ENCODE measurements around the gene PLCB3. TPM values are rescaled to one million over a fixed set of nuclear protein-coding genes. Genes with fewer than 3 reads are reported as not detected.

PLCB3 gene
- total RNA-seq, 1 donor from 2014 or later = 43.5 TPM

DNA sequence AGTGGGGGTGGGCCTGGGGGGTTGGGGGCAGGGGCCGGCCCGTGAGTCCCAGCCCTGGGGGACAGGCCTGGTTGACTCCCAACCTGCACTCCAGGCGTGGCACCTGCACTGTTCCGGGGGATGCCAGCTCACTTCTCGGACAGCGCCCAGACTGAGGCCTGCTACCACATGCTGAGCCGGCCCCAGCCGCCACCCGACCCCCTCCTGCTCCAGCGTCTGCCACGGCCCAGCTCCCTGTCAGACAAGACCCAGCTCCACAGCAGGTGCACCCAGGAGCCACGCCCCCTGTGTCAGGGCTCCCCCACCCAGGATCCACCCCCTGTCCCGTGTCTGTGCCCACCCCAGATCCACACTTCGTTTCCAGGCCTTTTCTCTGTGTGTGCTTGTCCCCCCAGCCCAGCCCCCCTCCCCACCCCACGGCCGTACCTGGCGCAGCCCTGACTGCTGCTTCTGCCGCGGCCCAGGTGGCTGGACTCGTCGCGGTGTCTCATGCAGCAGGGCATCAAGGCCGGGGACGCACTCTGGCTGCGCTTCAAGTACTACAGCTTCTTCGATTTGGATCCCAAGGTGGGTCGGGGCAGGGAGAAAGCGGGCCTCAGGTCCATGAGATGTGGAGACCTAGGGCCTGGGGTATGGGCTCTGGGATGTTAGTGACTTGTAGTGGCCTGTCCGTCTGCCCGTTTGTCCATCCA, 40.0 kb upstream of the PLCB3 start:
- DNase-seq (ENCODE audit: low read depth) = no peak
- TF ChIP-seq, protein P1, sequence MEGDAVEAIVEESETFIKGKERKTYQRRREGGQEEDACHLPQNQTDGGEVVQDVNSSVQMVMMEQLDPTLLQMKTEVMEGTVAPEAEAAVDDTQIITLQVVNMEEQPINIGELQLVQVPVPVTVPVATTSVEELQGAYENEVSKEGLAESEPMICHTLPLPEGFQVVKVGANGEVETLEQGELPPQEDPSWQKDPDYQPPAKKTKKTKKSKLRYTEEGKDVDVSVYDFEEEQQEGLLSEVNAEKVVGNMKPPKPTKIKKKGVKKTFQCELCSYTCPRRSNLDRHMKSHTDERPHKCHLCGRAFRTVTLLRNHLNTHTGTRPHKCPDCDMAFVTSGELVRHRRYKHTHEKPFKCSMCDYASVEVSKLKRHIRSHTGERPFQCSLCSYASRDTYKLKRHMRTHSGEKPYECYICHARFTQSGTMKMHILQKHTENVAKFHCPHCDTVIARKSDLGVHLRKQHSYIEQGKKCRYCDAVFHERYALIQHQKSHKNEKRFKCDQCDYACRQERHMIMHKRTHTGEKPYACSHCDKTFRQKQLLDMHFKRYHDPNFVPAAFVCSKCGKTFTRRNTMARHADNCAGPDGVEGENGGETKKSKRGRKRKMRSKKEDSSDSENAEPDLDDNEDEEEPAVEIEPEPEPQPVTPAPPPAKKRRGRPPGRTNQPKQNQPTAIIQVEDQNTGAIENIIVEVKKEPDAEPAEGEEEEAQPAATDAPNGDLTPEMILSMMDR (conservative IDR thresholded peaks at IDR 0.05; ENCODE audit: low read depth, low read length) = no peak
- no peak overlapping the region for H3K4me3 ChIP-seq (ENCODE audit: low read depth, low read length)

DNA sequence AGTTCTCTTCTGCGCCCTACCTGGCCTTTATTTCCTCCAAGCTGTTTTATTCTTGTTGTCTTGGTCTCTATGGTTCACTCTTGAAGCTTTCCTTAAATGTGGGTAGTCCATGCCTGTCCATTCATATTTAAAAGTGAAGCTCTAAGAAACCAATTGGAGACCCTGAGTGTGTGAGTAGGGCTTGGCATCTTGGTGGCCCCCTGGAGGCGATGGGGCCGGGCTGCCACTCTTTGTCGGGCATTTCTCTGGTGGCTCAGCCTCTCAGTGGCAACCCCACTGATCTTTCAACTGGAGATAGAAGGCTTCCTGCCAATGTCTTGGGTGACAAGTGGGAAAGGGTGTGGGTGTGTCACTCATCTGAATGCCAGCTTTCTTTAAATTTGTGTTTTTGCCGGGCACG, 34.5 kb upstream of the PLCB3 start:
- no peak overlapping the region for H3K4me3 ChIP-seq (ENCODE audit: low read depth, low read length)
- TF ChIP-seq, protein P1 (conservative IDR thresholded peaks at IDR 0.05; ENCODE audit: low read depth, low read length) = no peak
- no peak for DNase-seq (ENCODE audit: low read depth)

DNA sequence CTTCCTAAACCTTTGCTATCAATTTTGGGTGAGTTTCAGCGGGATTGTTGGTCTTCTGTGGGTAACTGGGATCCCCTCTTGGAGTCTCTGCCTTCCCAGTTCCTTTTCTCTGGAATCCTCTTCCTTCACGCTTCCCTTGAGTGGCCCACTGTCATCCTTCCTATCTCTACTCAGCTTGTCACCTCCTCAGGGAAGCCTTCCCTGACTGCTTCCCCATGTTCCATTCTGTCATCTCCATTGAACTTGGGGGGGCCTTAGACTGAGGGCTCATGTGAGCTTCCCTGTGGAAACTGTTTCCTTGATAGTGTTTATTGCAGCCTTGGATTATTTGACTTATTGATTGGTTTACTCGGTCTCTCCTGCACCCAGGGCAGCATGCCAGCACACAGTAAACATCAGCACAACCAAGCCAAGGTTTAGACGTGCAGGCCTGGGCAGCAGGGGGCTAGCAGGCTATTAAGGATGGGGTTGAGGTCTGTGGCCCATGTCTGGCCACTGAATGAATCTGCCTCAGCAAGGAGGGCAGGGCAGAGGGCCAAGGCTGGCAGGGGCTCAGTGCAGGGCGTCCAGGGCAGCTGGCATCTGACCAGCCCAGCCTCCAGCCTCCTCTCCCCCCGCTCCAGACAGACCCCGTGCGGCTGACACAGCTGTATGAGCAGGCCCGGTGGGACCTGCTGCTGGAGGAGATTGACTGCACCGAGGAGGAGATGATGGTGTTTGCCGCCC, 32.5 kb upstream of the PLCB3 start:
- TF ChIP-seq, protein P1 (conservative IDR thresholded peaks at IDR 0.05; ENCODE audit: low read depth, low read length) = no peak
- no peak for DNase-seq (ENCODE audit: low read depth)
- no peak overlapping the region for H3K4me3 ChIP-seq (ENCODE audit: low read depth, low read length)

DNA sequence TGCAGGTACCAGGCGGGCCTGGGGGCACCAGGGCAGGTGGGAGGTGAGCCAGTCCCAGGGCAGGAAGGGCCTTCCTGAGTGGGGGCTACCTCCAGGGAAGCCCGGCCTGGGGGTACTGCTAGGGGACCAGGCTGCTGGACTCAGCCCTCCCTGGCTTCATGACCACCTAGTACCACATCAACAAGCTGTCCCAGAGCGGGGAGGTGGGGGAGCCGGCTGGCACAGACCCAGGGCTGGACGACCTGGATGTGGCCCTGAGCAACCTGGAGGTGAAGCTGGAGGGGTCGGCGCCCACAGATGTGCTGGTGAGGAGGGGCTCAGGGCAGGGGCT, 32.0 kb upstream of the PLCB3 start:
- TF ChIP-seq, protein P1 (conservative IDR thresholded peaks at IDR 0.05; ENCODE audit: low read depth, low read length) = no peak
- DNase-seq (ENCODE audit: low read depth) = no peak
- no peak overlapping the region for H3K4me3 ChIP-seq (ENCODE audit: low read depth, low read length)

DNA sequence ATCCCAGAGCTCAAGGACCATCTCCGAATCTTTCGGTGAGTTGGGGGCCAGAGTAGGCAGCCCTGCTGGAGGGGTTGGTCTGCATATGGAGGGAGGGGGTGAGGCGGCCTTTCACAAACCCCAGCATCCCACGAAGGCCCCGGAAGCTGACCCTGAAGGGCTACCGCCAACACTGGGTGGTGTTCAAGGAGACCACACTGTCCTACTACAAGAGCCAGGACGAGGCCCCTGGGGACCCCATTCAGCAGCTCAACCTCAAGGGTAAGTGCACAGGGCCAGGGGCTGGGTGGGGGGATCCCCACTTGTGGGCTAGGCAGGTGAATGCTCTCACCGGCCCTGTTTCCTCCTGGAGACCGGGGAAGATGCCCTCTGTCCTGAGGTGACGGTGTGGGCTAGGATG, 31.6 kb upstream of the PLCB3 start:
- TF ChIP-seq, protein P1 (conservative IDR thresholded peaks at IDR 0.05; ENCODE audit: low read depth, low read length) = no peak
- no peak for DNase-seq (ENCODE audit: low read depth)
- H3K4me3 ChIP-seq (ENCODE audit: low read depth, low read length) = no peak overlapping the region

DNA sequence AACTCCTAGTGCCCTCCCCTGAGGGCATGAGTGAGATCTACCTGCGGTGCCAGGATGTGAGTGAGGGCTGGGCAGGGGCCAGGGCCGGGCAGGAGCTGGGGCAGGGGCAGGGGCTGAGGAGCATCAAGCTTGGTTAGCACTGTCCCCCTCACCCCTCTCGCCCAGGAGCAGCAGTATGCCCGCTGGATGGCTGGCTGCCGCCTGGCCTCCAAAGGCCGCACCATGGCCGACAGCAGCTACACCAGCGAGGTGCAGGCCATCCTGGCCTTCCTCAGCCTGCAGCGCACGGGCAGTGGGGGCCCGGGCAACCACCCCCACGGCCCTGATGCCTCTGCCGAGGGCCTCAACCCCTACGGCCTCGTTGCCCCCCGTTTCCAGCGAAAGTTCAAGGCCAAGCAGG, 31.1 kb upstream of the PLCB3 start:
- H3K4me3 ChIP-seq (ENCODE audit: low read depth, low read length) = no peak overlapping the region
- TF ChIP-seq, protein P1 (conservative IDR thresholded peaks at IDR 0.05; ENCODE audit: low read depth, low read length) = no peak
- no peak for DNase-seq (ENCODE audit: low read depth)

DNA sequence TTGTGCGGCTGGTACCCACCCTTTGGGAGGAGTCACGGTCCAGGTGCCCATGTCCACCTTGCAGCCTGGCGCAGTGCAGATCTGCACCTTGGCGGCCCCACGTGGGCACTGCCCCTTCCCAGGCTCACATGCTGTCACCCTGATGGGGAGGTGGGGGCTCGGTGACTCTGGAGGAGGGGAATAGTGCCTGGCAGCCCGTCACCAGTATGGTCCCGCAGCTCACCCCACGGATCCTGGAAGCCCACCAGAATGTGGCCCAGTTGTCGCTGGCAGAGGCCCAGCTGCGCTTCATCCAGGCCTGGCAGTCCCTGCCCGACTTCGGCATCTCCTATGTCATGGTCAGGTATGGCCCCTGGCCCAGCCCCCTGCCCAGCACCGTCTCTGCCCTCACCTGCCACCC, 30.5 kb upstream of the PLCB3 start:
- no peak overlapping the region for H3K4me3 ChIP-seq (ENCODE audit: low read depth, low read length)
- TF ChIP-seq, protein P1 (conservative IDR thresholded peaks at IDR 0.05; ENCODE audit: low read depth, low read length) = no peak
- DNase-seq (ENCODE audit: low read depth) = no peak

Data from epithelial cell of proximal tubule (primary cell).